Endothelial cell (in vitro differentiated cells): Measurements from ENCODE around the gene VSX2. TPM values are rescaled to one million over a fixed set of nuclear protein-coding genes. Genes with fewer than 3 reads are reported as not detected.

Experiments
- DNase-seq: peaks from one replicate; pipeline ENCODE4 v3.0.0; 2021; ENCODE audit warnings: low spot score
- H3K27ac Mint-ChIP-seq: one replicate; pipeline ENCODE4 v1.8.0; 2021; ENCODE audit warnings: mixed read lengths, inconsistent platforms; ENCODE audit not compliant: unreplicated experiment
- H3K27me3 Mint-ChIP-seq: one replicate; pipeline ENCODE4 v1.8.0; 2021; ENCODE audit warnings: mild to moderate bottlenecking, moderate library complexity, mixed read lengths, inconsistent platforms; ENCODE audit not compliant: unreplicated experiment
- H3K36me3 Mint-ChIP-seq: one replicate; pipeline ENCODE4 v1.8.0; 2021; ENCODE audit warnings: mild to moderate bottlenecking, low read depth, mixed read lengths, inconsistent platforms; ENCODE audit not compliant: unreplicated experiment
- H3K4me1 Mint-ChIP-seq: one replicate; pipeline ENCODE4 v1.8.0; 2021; ENCODE audit warnings: mild to moderate bottlenecking, mixed read lengths, inconsistent platforms; ENCODE audit not compliant: unreplicated experiment
- H3K4me3 Mint-ChIP-seq: one replicate; pipeline ENCODE4 v1.8.0; 2021; ENCODE audit warnings: mild to moderate bottlenecking, mixed read lengths, inconsistent platforms; ENCODE audit not compliant: unreplicated experiment
- H3K9me3 Mint-ChIP-seq: one replicate; pipeline ENCODE4 v1.8.0; 2021; ENCODE audit warnings: mixed read lengths, inconsistent platforms; ENCODE audit not compliant: unreplicated experiment
- CTCF ChIP-seq: fragments of 200-600 bp; sonication (generic); IDR thresholded peaks from one replicate; pipeline ENCODE4 v1.5.0; 2021; ENCODE audit warnings: antibody characterized with exemption; ENCODE audit not compliant: unreplicated experiment
- total RNA-seq: library from RNA; stranded (reverse); fragmentation: NEBNext Ultra II Directional; extraction: Animal tissue kit (Norgen Biotek cat#: 25700); gene quantifications from one replicate; pipeline ENCODE4 v1.2.1, GENCODE V29; 2021; ENCODE audit not compliant: unreplicated experiment

The VSX2 gene
- total RNA-seq, 1 donor from 2014 or later, result not detected

- no peaks in the 10 kb centered on the region for H3K9me3 Mint-ChIP-seq
- H3K4me1 Mint-ChIP-seq, result peaks cover 14% of the 10 kb centered on the region
- H3K36me3 Mint-ChIP-seq, result peaks cover 3% of the 10 kb centered on the region
- no peak overlapping the region for H3K4me3 Mint-ChIP-seq
- H3K27me3 Mint-ChIP-seq, result peaks cover 27% of the 10 kb centered on the region
- TF ChIP-seq CTCF, result no peak
- DNase-seq, result no peak
- H3K27ac Mint-ChIP-seq, result no peak overlapping the region
These were observed 1.8 kb upstream of the VSX2 start for GRCh38 chr14:74237441-74237840.

- no peak overlapping the region for H3K4me3 Mint-ChIP-seq
- TF ChIP-seq CTCF, result no peak
- no peaks in the 10 kb centered on the region for H3K9me3 Mint-ChIP-seq
- peaks cover 7% of the 10 kb centered on the region for H3K36me3 Mint-ChIP-seq
- peaks cover 17% of the 10 kb centered on the region for H3K4me1 Mint-ChIP-seq
- peaks cover 38% of the 10 kb centered on the region for H3K27me3 Mint-ChIP-seq
- H3K27ac Mint-ChIP-seq, result no peak overlapping the region
- DNase-seq, result no peak
These were observed 872 bp downstream of the VSX2 start for GRCh38 chr14:74239848-74240793.

GRCh38 chr14:74240794-74241651 is 1.8 kb downstream of the VSX2 start:
- peak overlapping the region; percentile 65 for H3K4me3 Mint-ChIP-seq

GRCh38 chr14:74241652-74242017 is 2.4 kb downstream of the VSX2 start:
- H3K27me3 Mint-ChIP-seq, result peaks cover 41% of the 10 kb centered on the region
- DNase-seq, result no peak
- no peaks in the 10 kb centered on the region for H3K9me3 Mint-ChIP-seq
- H3K4me3 Mint-ChIP-seq, result peak overlapping the region; percentile 65
- TF ChIP-seq CTCF, result no peak
- H3K27ac Mint-ChIP-seq, result no peak overlapping the region
- H3K4me1 Mint-ChIP-seq, result peaks cover 17% of the 10 kb centered on the region
- H3K36me3 Mint-ChIP-seq, result peaks cover 7% of the 10 kb centered on the region

More at GRCh38 chr14:74240794-74241651, 1.8 kb downstream of the VSX2 start:
- H3K27me3 Mint-ChIP-seq, result peaks cover 38% of the 10 kb centered on the region
- peaks cover 7% of the 10 kb centered on the region for H3K36me3 Mint-ChIP-seq
- H3K27ac Mint-ChIP-seq, result no peak overlapping the region
- DNase-seq, result peak; percentile 36
- H3K4me1 Mint-ChIP-seq, result peaks cover 17% of the 10 kb centered on the region
- no peak for TF ChIP-seq CTCF
- no peaks in the 10 kb centered on the region for H3K9me3 Mint-ChIP-seq
